Activated CD4-positive, alpha-beta T cell treated with anti-CD3 and anti-CD28 coated beads, Interleukin-2, amount 50 U/mL, for 48 hours (primary cell): ENCODE measurements around the gene PLA2G4C.

Experiments used
- DNase-seq, 2 experiments: peaks; one replicate each; pipeline ENCODE4 v3.0.0-alpha.2; 2020

PLA2G4C gene

DNA sequence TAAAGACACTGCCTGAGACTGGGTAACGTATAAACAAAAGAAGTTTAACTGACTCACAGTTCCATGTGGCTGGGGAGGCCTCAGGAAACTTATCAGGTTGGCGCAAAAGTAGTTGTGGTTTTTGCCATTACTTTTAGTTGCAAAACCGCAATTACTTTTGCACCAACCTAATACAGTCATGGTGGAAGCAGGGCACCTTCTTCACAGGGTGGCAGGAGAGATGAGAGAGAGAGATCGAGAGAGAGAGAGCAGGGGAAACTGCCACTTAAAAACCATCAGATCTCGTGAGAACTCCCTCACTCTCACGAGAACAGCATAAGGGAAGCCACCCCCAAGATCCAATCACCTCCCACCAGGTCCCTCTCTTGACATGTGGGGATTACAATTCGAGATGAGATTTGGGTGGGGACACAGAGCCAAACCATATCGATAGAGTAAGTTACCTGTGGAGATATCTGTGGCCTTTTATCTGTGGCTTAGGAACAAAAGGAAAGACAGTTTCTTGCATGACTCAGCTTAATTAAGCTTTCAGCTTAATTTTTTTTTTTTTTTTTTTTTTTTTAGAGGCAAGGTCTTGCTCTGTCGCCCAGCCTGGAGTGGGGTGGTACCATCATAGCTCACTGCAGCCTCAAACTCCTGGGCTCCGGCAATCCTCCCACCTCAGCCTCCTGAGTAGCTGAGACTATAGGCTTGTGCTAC lies 59.1 kb downstream of the PLA2G4C start:
- DNase-seq = no peak

DNA sequence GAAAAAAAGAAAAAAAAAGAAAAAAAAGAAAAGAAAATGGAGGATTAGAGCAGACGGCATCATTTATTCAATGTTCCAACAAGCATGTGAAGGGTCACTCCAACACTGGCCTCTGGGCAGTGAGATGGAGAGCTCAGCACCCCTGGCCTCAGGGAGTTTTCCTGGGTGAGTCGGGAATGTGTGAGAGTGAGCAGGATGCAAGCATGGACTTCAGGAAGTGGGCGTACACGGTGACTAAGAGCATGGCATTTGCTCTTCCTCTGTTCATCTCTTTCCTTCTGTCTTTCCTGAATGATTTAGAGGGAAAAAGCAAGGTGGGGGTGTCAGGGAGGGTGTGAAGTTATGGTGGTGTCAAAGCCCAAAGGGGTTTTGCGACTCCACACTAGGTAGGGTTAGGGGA lies 66.1 kb downstream of the PLA2G4C start:
- no peak for DNase-seq

- DNase-seq = no peak
Measured at GRCh38 chr19:48043675-48044258, 66.8 kb downstream of the PLA2G4C start, which contains the start of gene CABP5. Gene CABP5 (minus strand): TSS chr19:48044079. CDS start chr19:48043922, 157 bp downstream.

DNA sequence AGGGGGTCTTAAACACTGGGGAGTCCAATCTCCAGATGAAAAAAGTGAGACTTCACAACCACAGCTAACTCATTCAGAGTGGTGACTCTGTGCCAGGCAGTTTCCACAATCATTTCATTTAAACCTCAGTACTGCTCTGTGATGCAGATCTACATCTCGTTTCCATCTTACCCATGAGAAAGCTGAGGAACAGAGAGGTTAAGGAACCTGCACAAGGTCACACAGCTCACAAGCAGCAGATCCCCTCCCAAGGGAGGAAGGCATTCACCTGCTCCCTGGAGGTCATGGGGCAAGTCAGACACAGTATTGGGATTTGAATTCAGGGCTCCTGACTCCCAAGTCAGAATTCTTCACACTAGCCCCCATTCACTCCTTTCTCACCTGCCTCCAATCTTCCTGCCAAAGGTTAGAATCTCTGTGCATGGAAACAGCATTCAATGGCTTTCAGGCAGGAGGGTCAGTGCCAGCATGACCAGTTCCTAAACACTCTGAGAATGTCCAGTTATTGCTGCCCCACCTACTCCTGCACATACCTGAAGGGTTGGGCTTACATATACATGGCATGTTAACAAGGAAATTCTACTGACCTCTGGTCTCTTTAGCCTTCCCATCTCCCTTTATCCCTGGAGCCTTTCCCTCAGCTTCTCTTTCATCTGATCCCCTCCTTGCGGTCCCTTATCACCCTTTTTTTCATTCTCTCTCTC lies 68.6 kb downstream of the PLA2G4C start:
- DNase-seq = no peak

DNA sequence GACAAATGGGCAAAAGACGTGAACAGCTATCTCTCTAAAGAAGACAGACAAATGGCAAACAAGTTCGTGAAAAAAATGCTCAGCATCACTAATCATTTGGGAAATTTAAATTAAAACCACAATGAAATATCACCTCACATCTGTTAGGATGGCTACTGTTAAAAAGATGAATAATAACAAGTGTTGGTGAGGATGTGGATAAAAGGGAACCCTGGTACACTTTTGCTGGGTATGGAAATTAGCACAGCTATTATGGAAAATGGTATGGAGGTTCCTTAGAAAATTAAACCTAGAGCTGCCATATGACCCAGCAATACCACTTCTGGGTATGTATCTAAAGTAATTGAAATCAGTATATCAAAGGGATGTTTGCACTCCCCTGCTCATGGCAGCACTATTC lies 73.9 kb downstream of the PLA2G4C start:
- no peak for DNase-seq

DNA sequence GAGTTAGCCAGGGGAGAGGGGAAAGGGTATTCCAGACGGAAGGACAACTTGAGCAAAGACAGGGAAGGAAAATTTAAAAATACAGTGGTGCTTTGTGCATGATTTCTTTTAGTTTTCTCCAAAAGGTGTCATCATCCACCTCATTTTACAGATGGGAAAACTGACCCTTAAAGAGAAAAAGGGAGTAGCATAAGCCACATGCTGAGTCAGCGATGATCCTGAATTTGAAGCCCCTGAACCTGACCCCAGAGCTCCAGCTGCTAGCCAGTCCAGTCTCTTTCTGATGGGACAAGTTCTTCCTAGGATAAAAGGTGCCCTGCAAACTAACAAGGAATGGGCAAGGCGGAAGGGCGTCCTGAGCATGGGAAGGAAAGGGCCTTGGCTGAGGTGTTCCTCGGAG lies 77.0 kb downstream of the PLA2G4C start:
- no peak for DNase-seq

GRCh38 chr19:48030073-48030472 lies 80.5 kb downstream of the PLA2G4C start:
- DNase-seq = no peak

- DNase-seq = no peak
Measured at GRCh38 chr19:48029431-48029830, 81.2 kb downstream of the PLA2G4C start.

DNA sequence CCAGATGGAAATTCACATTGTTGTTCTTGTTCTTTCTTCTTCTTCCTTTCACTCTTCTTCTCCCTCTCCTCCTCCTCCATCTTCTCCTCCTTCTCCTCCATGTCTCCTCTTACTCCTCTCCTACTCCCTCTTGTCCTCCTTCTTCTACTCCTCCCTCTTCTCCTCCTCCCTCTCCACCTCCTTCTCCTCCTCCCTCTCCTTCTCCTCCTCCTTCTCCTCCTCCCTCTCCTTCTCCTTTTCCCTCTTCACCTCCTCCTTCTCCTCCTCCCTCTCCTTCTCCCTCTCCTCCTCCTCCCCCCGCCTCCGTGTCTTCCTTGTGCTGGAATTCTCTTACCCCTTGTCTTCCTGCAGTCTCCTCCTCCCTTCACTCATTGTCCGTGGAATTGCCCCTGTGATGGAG lies 85.1 kb downstream of the PLA2G4C start:
- DNase-seq = no peak

- DNase-seq = no peak
Measured at GRCh38 chr19:48023518-48023917, 87.1 kb downstream of the PLA2G4C start.

GRCh38 chr19:48023011-48023410 lies 87.6 kb downstream of the PLA2G4C start:
- no peak for DNase-seq

- no peak for DNase-seq
Measured at GRCh38 chr19:48020686-48021085, 89.9 kb downstream of the PLA2G4C start.

DNA sequence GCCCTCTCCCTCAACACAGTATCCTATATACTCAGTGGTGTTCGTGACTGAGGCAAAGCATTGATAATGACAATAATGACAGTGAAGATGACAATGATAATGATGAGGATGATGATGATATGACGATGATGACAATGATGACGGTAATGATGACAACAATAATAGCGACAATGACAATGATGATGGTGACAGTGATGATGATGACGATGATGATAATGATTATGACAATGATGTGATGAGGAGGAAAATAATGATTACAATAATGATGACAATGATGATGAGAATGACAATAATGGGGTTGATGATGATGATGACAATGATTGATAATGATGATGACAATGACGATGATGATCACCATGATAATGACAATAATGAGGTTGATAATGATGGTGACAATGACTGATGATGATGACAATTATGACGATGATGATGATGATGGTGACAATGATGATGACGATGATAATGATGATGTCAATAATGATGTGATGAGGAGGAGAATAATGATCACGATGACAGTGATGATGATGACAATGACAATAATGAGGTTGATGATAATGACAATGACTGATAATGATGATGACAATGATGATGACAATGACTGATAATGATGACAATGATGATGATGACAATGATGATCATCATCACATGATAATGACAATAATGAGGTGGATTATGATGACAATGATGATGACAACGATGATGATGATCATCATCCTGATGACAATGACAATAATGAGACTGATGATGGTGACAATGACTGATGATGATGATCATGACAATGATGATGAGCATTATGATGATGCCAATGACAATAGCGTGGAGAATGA lies 99.5 kb downstream of the PLA2G4C start:
- DNase-seq = no peak

- DNase-seq = peak; percentile 7 to 16
Measured at GRCh38 chr19:48006762-48007161, 103.9 kb downstream of the PLA2G4C start.

DNA sequence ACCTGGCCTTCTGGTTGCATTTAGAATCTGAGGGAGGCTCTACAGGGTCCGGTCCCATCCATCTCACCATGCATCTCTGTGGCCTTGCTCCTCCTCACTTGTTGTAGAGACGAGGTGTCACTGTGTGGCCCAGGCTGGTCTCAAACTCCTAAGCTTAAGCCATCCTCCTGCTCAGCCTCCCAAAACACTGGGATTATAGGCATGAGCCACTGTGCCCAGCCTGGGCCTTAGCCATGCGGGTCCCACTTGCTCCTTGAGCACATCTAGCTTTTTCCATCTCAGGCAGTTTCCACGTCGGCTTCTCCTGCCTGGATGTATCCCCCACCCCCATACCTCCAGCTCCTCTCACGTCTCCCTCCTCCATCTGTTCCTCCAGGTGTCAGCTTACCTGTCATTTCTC lies 106.4 kb downstream of the PLA2G4C start:
- no peak for DNase-seq

- DNase-seq = no peak
Measured at GRCh38 chr19:48000846-48001245, 109.8 kb downstream of the PLA2G4C start.

- DNase-seq = no peak
Measured at GRCh38 chr19:47998800-47999199, 111.8 kb downstream of the PLA2G4C start.
